GOT3 (cell line): ENCODE results near the gene PLEKHA5.

Experiments used
- DNase-seq: peaks from one replicate; lab custom pipeline; 2025; ENCODE audit warnings: mixed read lengths; lab: John Stamatoyannopoulos, UW

PLEKHA5 gene

GRCh38 chr12:19234981-19235871 lies 105.7 kb downstream of the PLEKHA5 start:
- no peak for DNase-seq

- no peak for DNase-seq
Measured at GRCh38 chr12:19236656-19237055, 107.1 kb downstream of the PLEKHA5 start.

GRCh38 chr12:19238540-19238939 lies 109.0 kb downstream of the PLEKHA5 start:
- no peak for DNase-seq

- no peak for DNase-seq
Measured at GRCh38 chr12:19239102-19239501, 109.6 kb downstream of the PLEKHA5 start.

- no peak for DNase-seq
Measured at GRCh38 chr12:19239616-19240234, 110.2 kb downstream of the PLEKHA5 start.

- no peak for DNase-seq
Measured at GRCh38 chr12:19242581-19242980, 113.0 kb downstream of the PLEKHA5 start.

- no peak for DNase-seq
Measured at GRCh38 chr12:19243551-19243950, 114.0 kb downstream of the PLEKHA5 start.

- DNase-seq: no peak
Measured at GRCh38 chr12:19244312-19244711, 114.8 kb downstream of the PLEKHA5 start.

GRCh38 chr12:19245106-19245505 lies 115.6 kb downstream of the PLEKHA5 start:
- no peak for DNase-seq

GRCh38 chr12:19245666-19246065 lies 116.1 kb downstream of the PLEKHA5 start:
- DNase-seq: no peak

- DNase-seq: no peak
Measured at GRCh38 chr12:19246933-19247332, 117.4 kb downstream of the PLEKHA5 start.

GRCh38 chr12:19248929-19249602 lies 119.5 kb downstream of the PLEKHA5 start:
- no peak for DNase-seq

GRCh38 chr12:19251481-19252132 lies 122.1 kb downstream of the PLEKHA5 start:
- DNase-seq: no peak

GRCh38 chr12:19260135-19260534 lies 130.6 kb downstream of the PLEKHA5 start:
- no peak for DNase-seq

- DNase-seq: no peak
Measured at GRCh38 chr12:19261773-19262172, 132.2 kb downstream of the PLEKHA5 start.

GRCh38 chr12:19263672-19264071 lies 134.1 kb downstream of the PLEKHA5 start:
- DNase-seq: no peak

GRCh38 chr12:19273482-19274330 lies 144.2 kb downstream of the PLEKHA5 start:
- no peak for DNase-seq

- DNase-seq: no peak
Measured at GRCh38 chr12:19276767-19277166, 147.2 kb downstream of the PLEKHA5 start.

GRCh38 chr12:19277711-19278110 lies 148.2 kb downstream of the PLEKHA5 start:
- DNase-seq: no peak

- no peak for DNase-seq
Measured at GRCh38 chr12:19278407-19278806, 148.9 kb downstream of the PLEKHA5 start.

- no peak for DNase-seq
Measured at GRCh38 chr12:19282133-19282699, 152.7 kb downstream of the PLEKHA5 start.
